GM19468 (cell line): Measurements from ENCODE around the gene MXI1.

Source experiments
- ATAC-seq: cut with Tn5 transposase; IDR thresholded peaks from one replicate; pipeline ENCODE4 v1.9.1; 2021; ENCODE audit warnings: mild to moderate bottlenecking, moderate library complexity, moderate number of reproducible peaks; ENCODE audit not compliant: unreplicated experiment; ENCODE audit errors: extremely low read depth

Gene MXI1

DNA sequence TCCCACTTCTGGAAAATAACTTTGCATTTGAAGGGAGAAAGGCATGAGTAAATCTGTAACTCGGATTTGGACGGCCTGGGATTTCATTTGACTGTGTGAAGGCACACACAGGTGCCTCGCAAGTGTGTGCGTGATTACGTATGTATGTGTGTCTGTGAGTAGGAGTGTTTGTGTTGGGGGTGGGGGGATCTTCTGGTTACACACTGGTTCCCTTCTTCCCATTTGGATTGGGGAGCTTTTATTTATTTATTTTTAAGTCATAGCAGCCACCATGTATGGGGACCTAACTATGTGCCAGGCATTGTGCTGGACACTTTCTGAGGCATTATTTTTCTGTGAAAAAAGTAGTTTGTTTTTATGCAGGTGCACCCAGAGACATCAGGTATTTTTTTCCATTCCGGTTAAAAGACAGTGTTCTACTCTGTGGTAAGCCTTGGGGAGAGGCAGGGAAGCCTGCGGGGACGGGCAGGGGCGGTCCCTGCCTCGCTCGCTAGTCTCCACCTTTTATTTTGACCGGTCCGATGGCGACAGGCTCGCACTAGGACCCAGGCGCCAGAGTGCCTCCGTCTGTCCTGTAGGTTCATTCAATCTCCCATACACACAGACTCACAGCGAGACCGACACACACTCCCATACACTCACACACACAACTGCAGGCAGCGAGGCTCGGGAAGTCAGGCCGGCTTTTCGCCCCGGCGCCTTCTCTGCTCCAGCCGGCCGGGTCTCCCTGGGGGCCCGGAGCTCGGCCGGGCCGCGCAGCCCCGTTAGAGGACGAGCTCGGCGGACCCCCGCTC lies at the start of gene MXI1:
MXI1 (plus strand) TSS at position 595 of the 794 bp plus-strand sequence. CDS start 204 bp downstream, outside the sequence.
- peak; percentile 40 for ATAC-seq

DNA sequence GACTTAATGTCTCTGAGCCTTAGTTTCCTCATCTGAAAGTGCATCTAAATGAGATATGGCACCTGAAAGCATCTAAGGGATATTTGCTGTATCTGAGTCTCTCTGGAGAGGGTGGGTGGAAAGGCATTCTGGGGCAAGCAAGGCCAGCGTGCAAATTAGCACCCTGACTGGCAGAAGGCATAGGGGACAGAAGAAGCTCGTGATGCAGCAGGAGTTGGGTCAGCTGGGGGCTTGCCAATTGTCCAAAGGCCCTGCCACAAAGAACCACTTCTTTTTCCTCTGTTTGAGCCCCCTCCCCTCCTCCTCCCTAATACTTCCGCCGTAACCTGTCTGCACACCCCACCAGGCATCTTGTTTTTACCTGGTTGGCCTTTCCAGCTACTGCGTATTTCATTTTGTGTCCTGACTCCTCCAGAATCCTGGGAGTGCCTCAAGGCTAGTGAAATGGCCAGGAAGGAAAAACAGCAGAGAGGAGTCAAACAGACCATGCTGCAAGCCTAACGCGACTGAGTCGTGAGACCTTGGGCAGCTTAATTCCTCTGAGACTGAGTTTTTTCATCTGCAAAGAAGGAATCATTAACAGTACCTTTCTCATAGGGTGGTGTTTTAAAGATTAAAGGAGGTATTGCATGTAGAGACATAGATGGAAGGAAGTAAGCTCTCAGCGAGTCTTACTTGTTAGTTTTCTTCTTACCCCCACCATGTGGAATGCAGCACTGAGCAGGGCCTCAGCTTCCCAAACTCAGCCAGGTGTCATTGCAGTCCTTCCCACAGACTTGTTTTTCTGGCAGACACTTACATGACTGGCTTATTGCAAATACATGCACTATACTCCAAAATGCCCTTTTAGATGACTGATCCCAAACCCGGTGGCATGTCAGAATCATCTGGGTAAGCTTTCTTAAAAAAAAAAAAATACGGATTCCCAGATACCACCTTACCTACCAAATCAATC lies 49.1 kb upstream of the MXI1 start:
- no peak for ATAC-seq

DNA sequence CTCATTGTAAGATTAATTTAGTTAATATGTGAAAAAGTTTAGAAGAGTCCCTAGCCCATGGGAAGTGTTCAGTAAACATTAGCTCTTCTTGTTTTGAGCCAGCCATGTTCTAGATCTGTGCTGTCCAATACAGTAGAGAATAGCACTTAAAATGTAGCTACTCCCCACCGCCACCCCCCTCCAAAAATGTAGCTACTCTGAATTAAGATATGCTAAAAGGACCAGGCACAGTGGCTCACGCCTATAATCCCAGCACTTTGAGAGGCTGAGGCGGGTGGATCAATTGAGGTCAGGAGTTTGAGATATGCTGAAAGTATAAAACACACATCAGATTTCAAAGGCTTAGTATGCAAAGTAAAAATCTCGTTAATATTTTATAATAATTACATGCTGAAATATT lies 47.3 kb upstream of the MXI1 start:
- ATAC-seq = no peak

DNA sequence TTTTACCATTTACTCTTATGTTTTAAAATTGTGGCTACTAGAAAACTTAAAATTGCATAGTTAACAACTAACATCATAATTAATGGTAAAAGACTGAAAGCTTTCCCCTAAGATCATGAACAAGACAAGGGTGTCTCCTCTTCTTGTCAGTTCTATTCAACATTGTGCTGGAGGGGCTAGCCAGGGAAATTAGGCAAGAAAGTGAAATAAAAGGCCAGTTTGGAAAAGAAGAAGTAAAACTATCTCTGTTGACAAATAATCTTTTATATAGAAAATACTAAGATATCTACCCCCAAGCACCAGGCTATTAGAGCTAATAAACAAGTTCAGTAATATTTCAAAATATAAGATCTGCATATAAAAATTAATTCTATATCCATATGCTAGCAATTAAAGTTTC lies 46.9 kb upstream of the MXI1 start:
- no peak for ATAC-seq

DNA sequence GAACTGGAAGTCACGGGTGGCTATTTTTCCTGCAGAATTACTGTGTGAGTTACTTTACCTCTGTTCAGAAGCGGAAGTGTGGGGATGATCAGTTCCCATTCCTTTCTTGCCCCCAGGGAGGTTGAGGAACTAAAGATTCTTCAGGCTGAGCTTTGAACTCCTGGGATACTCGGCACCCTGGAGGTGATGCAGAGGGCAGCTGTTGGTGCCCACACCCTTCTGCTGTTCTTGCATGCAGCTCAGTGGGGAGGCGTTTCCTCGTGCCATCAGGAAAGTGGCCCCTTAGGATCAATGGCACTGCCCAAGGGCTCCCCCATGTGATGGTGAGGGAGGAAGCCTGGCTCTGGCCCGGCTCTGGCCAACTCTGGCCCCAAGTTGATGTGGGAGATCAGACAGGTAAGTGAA lies 44.7 kb upstream of the MXI1 start:
- no peak for ATAC-seq

DNA sequence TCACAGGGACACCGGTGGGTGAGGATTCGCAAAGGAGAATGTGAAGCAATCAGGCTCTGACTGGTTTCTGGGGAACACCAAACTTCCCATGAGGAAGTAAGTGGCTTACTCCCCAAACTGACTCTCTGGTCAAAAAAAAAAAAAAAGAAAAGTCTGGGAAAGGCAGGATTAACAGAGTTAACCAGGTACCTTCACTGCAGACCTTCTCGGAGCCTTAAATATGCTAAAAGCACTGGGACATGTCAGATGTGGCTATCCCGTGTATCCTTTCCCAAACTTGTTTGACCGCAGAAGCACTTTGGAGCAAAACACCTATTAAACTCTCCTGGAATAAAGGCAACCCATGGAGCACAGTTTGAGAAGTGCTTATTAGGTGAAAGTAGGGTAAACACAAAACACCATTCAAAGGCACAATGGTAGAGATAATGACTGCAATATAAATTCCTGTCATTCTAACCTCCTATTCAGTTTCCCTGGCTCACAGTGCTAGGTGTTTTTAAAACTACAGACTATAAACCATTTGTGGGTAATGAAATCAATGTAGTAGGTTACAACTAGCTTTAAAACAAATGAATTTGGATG lies 44.1 kb upstream of the MXI1 start:
- ATAC-seq = no peak

DNA sequence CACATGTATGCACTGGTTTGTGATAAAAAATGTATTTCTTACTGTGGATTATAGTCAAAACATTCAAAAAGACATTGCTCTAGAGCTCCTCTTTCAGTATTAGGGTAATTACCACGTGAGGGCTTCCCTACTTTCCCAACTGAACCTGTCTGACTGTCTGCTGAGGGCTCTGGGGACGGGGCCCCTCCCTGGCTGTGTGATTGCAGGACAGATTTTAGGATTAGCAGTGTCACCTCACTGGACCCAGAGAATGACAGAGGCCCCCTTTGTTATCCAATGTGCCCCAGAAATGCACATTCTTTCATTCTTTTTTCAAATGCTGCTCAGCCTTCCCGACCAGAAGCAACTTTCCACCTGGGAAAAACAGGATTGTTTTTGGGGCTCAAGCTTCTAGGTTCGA lies 43.6 kb upstream of the MXI1 start:
- ATAC-seq = no peak

DNA sequence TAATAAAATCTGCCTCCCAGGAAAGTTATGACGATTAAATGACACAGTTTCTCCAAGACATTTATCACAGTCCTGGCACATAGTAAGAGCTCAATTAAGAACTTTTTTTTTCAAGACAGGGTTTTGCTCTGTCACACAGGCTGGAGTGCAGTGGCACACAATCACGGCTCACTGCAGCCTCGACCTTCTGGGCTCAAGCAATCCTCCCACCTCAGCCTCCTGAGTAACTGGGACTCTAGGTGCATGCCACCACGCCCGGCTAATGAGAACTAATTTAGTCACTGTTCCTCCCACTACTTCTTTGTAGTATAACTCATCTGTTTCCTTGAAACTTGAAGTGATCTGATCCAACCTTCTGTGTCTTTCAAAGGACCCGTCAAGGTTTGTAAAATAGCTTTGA lies 42.2 kb upstream of the MXI1 start:
- ATAC-seq = no peak

DNA sequence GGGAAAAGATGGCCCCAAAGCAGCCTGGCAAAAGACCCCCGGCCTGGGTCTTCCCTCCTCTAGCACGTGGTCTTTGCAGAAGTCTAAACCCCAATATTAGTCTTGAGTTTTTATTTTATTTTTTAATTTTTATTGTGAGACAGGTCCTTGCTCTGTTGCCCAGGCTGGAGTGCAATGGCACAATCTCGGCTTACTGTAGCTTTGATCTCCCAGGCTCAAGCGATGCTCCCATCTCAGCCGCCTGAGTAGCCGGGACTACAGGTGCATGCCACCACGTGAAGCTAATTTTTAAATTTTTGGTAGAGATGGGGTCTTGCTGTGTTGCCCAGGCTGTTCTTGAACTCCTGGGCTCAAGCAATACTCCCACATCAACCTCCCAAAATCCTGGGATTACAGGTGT lies 40.3 kb upstream of the MXI1 start:
- ATAC-seq = no peak

DNA sequence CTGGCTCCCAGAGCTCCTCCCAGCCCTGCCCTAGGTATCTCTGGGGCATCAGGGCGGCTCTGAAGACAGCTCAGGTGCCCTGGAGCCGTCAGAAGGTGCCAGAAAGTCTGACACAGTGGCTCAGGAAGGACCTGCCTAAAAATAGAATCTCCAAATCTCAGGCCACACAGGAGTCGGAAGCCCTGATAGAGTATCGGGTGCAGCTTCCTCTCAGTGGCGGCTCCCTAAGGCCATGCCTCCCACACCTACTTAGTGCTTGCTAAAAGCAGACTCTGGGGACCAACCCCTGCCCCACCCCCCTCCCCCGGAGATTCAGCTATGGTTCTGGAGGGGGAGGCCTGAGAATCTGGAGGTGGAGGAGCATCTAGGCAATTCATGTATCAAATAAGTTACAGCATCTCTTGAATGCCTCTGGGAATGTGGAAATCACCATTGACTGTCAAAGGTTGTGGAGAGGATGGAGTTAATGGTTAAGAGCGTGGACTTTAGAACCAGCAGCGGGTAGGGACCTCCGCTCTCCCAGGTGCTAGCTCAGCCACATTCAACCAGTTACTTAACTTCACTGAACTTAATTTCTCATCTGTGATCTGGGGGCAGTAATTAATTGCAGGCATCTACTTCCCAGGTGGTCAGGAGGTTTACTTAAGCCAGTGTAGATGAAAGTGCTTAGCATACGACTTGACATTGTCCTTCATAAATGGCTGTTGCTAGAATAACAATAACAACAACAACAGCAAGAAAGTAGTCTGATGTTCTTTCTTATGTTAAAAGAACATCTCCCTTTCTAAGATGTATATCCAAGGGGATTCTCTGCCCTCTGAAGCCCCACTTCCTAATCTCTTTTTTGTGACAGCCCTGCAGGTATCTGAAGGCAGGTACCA lies 38.6 kb upstream of the MXI1 start:
- ATAC-seq = no peak

DNA sequence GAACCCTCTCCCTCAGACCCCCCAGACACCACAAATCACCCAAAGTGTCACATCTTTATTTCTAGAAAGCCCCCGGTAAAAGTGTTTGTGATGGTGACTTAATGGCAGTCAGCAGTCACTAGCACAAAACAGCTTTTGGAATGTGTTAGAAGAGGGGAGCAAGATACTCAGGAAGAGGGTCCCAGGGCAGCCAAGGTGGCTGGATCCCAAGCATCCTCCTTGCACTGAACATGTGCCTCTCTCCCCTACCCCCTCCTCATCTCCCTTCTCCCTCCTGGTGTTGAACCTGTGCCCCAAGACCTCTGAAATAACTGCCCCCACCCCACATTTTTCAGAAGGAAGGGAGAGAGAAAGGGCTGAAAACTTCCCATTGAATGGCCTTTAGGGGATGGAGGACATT lies 37.8 kb upstream of the MXI1 start:
- ATAC-seq = no peak

DNA sequence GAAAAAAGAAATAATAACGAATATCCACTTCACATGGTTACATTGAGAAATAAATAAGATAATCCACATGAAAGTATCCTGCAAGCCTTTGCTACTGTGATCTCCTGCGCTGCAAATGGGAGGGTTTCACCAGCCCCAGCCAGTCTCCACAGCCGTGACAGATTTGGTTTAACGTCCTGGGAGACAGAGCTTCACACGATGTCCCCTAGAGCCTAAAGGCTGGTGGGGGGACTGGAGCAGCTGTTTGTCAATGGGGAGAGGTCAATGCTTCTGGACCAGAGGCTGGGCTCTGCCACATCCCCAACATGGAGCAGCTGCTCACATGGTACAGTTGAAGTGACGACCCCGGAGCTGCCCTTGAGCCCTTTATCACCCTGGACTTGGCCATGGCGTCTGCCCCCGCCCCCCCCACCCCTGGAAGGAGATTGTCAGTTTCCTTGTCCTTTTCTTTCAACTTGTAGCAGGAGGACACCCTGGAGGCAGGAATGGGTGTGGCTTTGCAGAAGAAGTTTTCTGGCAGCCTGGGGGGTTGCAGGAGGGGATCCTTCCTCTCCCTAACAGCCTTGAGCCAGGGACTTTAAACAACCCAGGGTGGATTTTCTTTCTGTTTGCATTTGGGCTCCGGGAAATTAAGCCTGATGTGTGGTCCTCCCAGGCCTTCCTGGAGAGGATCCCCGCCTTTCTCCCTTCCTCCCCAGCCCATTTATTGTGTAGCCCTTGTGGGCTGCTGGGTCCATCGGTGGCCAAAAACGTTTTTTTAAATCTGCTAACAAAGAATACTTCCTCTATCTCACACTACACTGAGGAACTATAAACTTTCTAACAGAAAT lies 37.0 kb upstream of the MXI1 start:
- ATAC-seq = no peak

DNA sequence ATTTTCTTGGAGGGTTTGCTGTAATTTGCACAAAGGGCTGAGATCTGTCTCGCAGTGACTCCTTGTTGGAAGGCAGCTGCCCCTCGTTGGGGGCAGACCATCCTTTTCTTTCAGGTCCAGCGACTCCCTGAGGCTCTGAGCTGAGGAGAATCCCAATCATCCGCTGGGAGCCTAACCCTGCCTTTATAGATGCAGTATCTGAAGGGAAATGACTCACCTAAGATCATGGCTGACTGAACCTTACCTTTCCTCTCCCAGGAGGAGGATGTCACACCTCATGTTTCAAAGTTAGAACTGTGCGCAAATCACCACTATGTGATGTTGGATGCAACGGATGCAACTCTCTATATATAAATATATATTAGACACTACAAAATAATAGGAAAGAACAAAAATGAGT lies 36.4 kb upstream of the MXI1 start:
- ATAC-seq = no peak

DNA sequence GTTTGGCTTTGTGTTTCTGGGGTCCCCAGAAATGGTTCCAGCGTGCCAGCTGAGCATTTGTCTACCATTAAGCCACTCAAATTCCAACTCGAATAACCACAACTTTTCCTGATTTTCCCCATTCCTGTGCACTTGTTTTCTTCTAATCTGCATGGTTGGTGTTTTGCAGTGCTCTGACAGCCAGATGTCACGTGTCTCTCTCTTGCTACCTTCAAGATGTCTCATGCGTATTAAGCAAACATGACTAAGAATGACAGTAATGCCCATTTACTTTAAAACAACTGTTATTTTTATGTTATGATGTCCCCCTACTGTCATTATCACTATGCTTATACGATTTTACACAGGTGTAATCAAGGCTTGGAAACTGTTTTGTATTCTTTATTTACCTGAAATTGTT lies 35.2 kb upstream of the MXI1 start:
- no peak for ATAC-seq

DNA sequence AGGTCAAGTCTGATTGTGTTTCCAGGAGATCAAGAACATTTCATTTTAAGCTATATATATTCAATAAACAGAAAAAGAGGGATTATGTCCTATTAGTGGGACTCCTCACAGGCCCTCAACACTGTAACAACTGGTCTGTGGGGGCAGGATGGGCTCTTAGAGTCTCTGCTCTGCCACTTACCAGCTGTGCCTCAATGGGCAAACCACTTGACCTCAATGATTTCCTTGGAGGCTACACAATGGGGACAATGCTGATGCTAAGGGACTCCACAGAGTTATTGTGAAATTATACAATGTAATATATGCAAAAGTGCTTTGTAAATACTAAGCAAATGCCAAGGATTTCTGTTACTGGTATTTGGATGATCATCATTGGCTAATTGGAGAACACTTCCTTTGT lies 33.2 kb upstream of the MXI1 start:
- no peak for ATAC-seq

DNA sequence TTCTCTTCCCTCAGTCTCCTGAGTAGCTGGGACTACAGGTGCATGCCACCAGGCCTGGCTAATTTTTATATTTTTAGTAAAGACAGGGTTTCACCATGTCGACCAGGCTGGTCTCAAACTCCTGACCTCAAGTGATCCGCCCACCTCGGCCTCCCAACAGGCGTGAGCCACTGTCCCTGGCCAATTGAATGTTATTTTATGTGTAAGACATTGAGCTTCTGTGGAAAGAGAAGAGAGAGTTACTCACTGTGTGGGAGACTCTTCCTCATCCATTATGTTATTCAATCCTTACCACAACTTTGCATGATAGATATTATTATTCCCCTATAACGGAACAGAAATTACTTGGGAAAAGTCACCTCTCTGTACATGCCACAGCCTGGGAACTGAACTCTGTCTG lies 32.6 kb upstream of the MXI1 start:
- no peak for ATAC-seq

DNA sequence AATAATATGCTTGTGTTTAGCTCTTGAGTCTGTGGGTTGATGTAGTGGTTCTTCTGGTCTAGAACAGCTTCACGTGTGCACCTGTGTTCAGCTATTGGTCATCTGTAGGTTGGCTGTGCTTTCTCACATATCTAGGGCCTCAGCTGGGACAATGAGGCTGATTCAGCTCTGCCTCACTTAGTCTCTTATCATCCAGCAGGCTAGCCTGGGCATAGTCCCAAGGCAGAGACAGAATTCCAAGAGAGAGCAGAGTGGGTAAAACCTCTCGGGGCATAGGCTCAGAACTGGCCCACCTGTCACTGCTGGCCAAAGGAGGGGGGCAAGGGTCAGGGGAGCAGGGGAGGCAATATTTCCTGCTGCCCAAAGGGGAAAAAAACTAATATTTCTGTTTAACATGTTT lies 32.0 kb upstream of the MXI1 start:
- no peak for ATAC-seq

DNA sequence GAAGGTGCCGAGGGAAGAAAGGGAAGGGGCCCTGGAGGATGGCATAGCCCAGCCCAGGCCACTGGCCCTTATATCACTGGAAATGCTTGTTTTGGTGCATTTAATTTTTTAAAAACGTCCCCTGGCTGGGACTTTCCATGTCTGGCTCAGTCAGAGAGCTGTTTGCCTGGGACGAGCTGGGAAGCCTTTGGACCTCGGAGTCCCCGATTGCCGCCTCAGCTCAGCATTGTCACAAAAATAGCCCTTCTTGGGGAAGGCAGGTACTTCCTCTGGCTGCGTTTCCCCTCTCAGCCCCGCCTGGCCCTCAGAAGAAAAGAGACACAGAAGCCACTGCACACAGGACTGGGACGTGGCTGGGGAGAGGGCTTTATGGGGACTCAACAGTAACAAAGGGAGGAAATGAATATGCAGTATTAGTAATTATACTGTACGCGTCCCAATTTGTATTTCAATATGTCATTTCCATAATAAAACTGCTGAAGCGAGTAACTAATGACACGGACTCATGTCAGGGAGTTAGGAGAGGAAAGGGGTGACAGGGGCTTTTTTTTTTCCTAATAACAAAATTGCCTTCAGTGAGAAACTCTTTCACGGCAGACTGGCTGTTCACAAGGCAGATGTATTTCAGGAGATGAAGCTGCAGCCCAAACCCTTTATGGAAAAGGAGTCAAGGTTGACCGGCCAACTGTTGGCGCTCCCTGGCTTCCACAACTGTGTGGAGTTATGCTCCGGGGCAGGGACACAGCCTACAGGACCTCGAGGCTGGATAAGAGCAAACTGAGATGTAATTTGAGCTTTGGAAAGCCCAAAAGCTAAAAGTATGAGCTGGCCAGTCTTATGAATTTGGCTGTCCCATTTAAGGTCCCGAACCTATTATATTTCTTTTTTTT lies 31.0 kb upstream of the MXI1 start:
- ATAC-seq = no peak
